ENCODE measurements around the gene CAMK2D.

The CAMK2D gene

DNA sequence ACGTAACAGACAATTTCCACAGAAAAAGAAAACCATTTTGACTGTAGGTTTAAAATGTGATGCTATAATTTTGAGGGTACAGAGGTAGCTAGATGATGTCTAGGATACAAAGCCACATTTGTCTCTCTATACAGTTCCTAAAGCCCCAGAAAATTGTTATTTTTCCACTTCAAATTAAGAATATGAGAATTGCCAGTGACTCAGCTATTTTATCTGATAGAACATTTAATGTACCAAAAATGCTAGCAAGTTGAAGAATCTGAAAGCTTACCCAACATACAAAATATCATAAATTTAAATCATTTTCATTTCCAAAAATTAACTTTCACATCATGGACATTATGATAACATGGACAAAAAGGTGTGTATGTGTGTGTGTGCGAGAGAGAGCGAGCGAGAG lies 148.0 kb downstream of the CAMK2D start:
- ATAC-seq, result no peak
- TF ChIP-seq ZNF8 (CRISPR knock-in tag; IDR thresholded peaks at IDR 0.05) (no peak), SNAI2 (CRISPR knock-in tag; IDR thresholded peaks at IDR 0.05) (no peak), ESRRG (CRISPR knock-in tag; IDR thresholded peaks at IDR 0.05) (no peak), ZC3H10 (CRISPR knock-in tag; IDR thresholded peaks at IDR 0.05) (no peak), ISL1 (CRISPR knock-in tag; IDR thresholded peaks at IDR 0.05) (no peak), CSDC2 (CRISPR knock-in tag; IDR thresholded peaks at IDR 0.05) (no peak), PPARA (CRISPR knock-in tag; IDR thresholded peaks at IDR 0.05; ENCODE audit: borderline replicate concordance) (no peak), ZFP30 (CRISPR knock-in tag; IDR thresholded peaks at IDR 0.05) (no peak), TCF4 (CRISPR knock-in tag; IDR thresholded peaks at IDR 0.05; ENCODE audit: borderline replicate concordance) (no peak), GLIS3 (CRISPR knock-in tag; IDR thresholded peaks at IDR 0.05) (no peak), ZNF70 (CRISPR knock-in tag; IDR thresholded peaks at IDR 0.05) (no peak), RARB (CRISPR knock-in tag; IDR thresholded peaks at IDR 0.05) (no peak), TOX (CRISPR knock-in tag; IDR thresholded peaks at IDR 0.05; ENCODE audit: borderline replicate concordance) (no peak), CSRNP3 (CRISPR knock-in tag; IDR thresholded peaks at IDR 0.05) (no peak), ARNTL (CRISPR knock-in tag; IDR thresholded peaks at IDR 0.05; ENCODE audit: borderline replicate concordance, low read depth) (no peak)
- TF ChIP-seq, protein P1, sequence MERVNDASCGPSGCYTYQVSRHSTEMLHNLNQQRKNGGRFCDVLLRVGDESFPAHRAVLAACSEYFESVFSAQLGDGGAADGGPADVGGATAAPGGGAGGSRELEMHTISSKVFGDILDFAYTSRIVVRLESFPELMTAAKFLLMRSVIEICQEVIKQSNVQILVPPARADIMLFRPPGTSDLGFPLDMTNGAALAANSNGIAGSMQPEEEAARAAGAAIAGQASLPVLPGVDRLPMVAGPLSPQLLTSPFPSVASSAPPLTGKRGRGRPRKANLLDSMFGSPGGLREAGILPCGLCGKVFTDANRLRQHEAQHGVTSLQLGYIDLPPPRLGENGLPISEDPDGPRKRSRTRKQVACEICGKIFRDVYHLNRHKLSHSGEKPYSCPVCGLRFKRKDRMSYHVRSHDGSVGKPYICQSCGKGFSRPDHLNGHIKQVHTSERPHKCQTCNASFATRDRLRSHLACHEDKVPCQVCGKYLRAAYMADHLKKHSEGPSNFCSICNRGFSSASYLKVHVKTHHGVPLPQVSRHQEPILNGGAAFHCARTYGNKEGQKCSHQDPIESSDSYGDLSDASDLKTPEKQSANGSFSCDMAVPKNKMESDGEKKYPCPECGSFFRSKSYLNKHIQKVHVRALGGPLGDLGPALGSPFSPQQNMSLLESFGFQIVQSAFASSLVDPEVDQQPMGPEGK (CRISPR knock-in tag; IDR thresholded peaks at IDR 0.05; ENCODE audit: borderline replicate concordance), result no peak
- TF ChIP-seq, protein P2, sequence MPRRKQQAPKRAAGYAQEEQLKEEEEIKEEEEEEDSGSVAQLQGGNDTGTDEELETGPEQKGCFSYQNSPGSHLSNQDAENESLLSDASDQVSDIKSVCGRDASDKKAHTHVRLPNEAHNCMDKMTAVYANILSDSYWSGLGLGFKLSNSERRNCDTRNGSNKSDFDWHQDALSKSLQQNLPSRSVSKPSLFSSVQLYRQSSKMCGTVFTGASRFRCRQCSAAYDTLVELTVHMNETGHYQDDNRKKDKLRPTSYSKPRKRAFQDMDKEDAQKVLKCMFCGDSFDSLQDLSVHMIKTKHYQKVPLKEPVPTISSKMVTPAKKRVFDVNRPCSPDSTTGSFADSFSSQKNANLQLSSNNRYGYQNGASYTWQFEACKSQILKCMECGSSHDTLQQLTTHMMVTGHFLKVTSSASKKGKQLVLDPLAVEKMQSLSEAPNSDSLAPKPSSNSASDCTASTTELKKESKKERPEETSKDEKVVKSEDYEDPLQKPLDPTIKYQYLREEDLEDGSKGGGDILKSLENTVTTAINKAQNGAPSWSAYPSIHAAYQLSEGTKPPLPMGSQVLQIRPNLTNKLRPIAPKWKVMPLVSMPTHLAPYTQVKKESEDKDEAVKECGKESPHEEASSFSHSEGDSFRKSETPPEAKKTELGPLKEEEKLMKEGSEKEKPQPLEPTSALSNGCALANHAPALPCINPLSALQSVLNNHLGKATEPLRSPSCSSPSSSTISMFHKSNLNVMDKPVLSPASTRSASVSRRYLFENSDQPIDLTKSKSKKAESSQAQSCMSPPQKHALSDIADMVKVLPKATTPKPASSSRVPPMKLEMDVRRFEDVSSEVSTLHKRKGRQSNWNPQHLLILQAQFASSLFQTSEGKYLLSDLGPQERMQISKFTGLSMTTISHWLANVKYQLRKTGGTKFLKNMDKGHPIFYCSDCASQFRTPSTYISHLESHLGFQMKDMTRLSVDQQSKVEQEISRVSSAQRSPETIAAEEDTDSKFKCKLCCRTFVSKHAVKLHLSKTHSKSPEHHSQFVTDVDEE (CRISPR knock-in tag; IDR thresholded peaks at IDR 0.05), result no peak
- TF ChIP-seq, protein P3, sequence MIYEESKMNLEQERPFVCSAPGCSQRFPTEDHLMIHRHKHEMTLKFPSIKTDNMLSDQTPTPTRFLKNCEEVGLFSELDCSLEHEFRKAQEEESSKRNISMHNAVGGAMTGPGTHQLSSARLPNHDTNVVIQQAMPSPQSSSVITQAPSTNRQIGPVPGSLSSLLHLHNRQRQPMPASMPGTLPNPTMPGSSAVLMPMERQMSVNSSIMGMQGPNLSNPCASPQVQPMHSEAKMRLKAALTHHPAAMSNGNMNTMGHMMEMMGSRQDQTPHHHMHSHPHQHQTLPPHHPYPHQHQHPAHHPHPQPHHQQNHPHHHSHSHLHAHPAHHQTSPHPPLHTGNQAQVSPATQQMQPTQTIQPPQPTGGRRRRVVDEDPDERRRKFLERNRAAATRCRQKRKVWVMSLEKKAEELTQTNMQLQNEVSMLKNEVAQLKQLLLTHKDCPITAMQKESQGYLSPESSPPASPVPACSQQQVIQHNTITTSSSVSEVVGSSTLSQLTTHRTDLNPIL (CRISPR knock-in tag; IDR thresholded peaks at IDR 0.05; ENCODE audit: low read depth), result no peak
- TF ChIP-seq, protein P4, sequence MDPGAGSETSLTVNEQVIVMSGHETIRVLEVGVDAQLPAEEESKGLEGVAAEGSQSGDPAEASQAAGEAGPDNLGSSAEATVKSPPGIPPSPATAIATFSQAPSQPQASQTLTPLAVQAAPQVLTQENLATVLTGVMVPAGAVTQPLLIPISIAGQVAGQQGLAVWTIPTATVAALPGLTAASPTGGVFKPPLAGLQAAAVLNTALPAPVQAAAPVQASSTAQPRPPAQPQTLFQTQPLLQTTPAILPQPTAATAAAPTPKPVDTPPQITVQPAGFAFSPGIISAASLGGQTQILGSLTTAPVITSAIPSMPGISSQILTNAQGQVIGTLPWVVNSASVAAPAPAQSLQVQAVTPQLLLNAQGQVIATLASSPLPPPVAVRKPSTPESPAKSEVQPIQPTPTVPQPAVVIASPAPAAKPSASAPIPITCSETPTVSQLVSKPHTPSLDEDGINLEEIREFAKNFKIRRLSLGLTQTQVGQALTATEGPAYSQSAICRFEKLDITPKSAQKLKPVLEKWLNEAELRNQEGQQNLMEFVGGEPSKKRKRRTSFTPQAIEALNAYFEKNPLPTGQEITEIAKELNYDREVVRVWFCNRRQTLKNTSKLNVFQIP (CRISPR knock-in tag; IDR thresholded peaks at IDR 0.05; ENCODE audit: borderline replicate concordance, low read depth), result no peak

DNA sequence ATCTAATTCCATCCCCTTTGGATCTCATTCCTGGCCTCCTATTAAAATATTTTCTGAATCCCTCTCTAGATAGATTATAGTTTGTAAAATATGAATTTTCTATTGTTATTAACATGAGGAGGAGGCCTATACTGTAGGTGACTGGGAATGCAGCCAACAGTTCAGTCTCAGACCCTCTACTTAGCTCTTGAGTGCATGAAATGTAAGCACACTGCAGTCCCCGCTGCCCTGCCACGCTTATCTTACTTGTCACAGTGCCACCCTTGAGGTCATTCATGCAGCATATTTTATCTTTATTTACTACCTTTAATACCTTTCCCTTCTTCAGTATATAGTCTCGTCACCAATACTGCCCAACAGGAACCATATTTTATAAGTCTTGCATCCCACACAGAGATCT lies 151.0 kb downstream of the CAMK2D start:
- no peak for ATAC-seq
- TF ChIP-seq ZFP3 (CRISPR knock-in tag; IDR thresholded peaks at IDR 0.05), result no peak
- TF ChIP-seq RARB (CRISPR knock-in tag; IDR thresholded peaks at IDR 0.05), result no peak
- TF ChIP-seq, protein P4 (CRISPR knock-in tag; IDR thresholded peaks at IDR 0.05; ENCODE audit: borderline replicate concordance, low read depth), result no peak
- TF ChIP-seq, protein P2 (CRISPR knock-in tag; IDR thresholded peaks at IDR 0.05), result no peak
- TF ChIP-seq ZC3H10 (CRISPR knock-in tag; IDR thresholded peaks at IDR 0.05), result no peak
- TF ChIP-seq ZNF8 (CRISPR knock-in tag; IDR thresholded peaks at IDR 0.05), result no peak
- no peak for TF ChIP-seq SNAI2 (CRISPR knock-in tag; IDR thresholded peaks at IDR 0.05)
- TF ChIP-seq, protein P3 (CRISPR knock-in tag; IDR thresholded peaks at IDR 0.05; ENCODE audit: low read depth), result no peak
- no peak for TF ChIP-seq GLIS3 (CRISPR knock-in tag; IDR thresholded peaks at IDR 0.05)
- TF ChIP-seq OSR1 (CRISPR knock-in tag; IDR thresholded peaks at IDR 0.05), result no peak
- TF ChIP-seq TCF4 (CRISPR knock-in tag; IDR thresholded peaks at IDR 0.05; ENCODE audit: borderline replicate concordance), result no peak
- TF ChIP-seq ESRRG (CRISPR knock-in tag; IDR thresholded peaks at IDR 0.05), result no peak
- TF ChIP-seq CSRNP3 (CRISPR knock-in tag; IDR thresholded peaks at IDR 0.05), result no peak
